Measurements from ENCODE around the gene PITRM1.
"Not testable (repeated sequence)": the region's sequence is repeated elsewhere in the genome, so short reads cannot be mapped to it uniquely, and the experiment has no call there.

The PITRM1 gene

GRCh38 chr10:3172446-3173170, at the start of gene PITRM1:
TSS of gene PITRM1 (minus strand) at chr10:3172782. CDS start at chr10:3172772, 10 bp downstream.
- DNase-seq (ENCODE audit: low spot score): peak; percentile 98

GRCh38 chr10:3222068-3222467, 49.5 kb upstream of the PITRM1 start:
- DNase-seq (ENCODE audit: low spot score): no peak

- not testable (repeated sequence) for DNase-seq (ENCODE audit: low spot score)
Measured at GRCh38 chr10:3221601-3222000, 49.0 kb upstream of the PITRM1 start.

- DNase-seq (ENCODE audit: low spot score): no peak
Measured at GRCh38 chr10:3220853-3221252, 48.3 kb upstream of the PITRM1 start.

GRCh38 chr10:3219021-3219628, 46.5 kb upstream of the PITRM1 start:
- not testable (repeated sequence) for DNase-seq (ENCODE audit: low spot score)

- no peak for DNase-seq (ENCODE audit: low spot score)
Measured at GRCh38 chr10:3217853-3218252, 45.3 kb upstream of the PITRM1 start.

- DNase-seq (ENCODE audit: low spot score): no peak
Measured at GRCh38 chr10:3217301-3217700, 44.7 kb upstream of the PITRM1 start.

- DNase-seq (ENCODE audit: low spot score): peak; percentile 49
Measured at GRCh38 chr10:3215153-3215775, 42.7 kb upstream of the PITRM1 start.

GRCh38 chr10:3213758-3214515, 41.4 kb upstream of the PITRM1 start:
- no peak for DNase-seq (ENCODE audit: low spot score)

GRCh38 chr10:3213208-3213607, 40.6 kb upstream of the PITRM1 start:
- DNase-seq (ENCODE audit: low spot score): no peak

- no peak for DNase-seq (ENCODE audit: low spot score)
Measured at GRCh38 chr10:3210251-3210877, 37.8 kb upstream of the PITRM1 start.

- no peak for DNase-seq (ENCODE audit: low spot score)
Measured at GRCh38 chr10:3208481-3209406, 36.2 kb upstream of the PITRM1 start.

GRCh38 chr10:3207351-3207750, 34.8 kb upstream of the PITRM1 start:
- DNase-seq (ENCODE audit: low spot score): no peak

GRCh38 chr10:3206511-3207157, 34.1 kb upstream of the PITRM1 start:
- no peak for DNase-seq (ENCODE audit: low spot score)

GRCh38 chr10:3203972-3204371, 31.4 kb upstream of the PITRM1 start:
- DNase-seq (ENCODE audit: low spot score): no peak

- DNase-seq (ENCODE audit: low spot score): no peak
Measured at GRCh38 chr10:3203016-3203811, 30.6 kb upstream of the PITRM1 start.

GRCh38 chr10:3201796-3202195, 29.2 kb upstream of the PITRM1 start:
- DNase-seq (ENCODE audit: low spot score): no peak

GRCh38 chr10:3199488-3199887, 26.9 kb upstream of the PITRM1 start:
- DNase-seq (ENCODE audit: low spot score): no peak

- no peak for DNase-seq (ENCODE audit: low spot score)
Measured at GRCh38 chr10:3198900-3199299, 26.3 kb upstream of the PITRM1 start.

All from globus pallidus (tissue), 1 donor.